NCI-H82 treated with DMSO at 0.1 percent for 48 hours (cell line): ENCODE measurements around the gene IGSF10.
A peak's percentile ranks its signal among the peaks of the same experiment; 100 is the strongest.

Experiments used
- DNase-seq: peaks from one replicate; lab custom pipeline; 2025; ENCODE audit not compliant: unreplicated experiment; lab: John Stamatoyannopoulos, UW

Gene IGSF10

DNA sequence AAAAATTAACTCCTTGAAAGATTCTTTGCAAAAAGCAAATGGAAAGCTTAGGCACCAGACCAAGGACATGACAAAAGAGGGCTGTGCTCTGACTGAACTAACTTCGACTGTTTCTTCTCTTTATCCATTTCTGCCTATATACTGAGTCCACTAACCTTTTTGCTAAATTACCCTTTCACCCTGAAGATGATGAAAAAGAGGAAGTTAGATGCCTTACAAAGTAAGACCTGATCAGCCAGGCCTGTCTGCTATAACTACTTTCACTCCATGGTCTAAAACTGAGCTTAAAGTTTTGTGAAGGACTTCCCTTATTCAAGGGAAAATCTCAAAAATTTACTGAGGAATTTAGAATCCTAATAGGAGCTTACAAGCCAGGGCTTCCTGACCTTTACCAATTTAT lies 6.2 kb upstream of the IGSF10 start:
- no peak for DNase-seq

GRCh38 chr3:151462991-151463390 lies 2.1 kb upstream of the IGSF10 start:
- no peak for DNase-seq

DNA sequence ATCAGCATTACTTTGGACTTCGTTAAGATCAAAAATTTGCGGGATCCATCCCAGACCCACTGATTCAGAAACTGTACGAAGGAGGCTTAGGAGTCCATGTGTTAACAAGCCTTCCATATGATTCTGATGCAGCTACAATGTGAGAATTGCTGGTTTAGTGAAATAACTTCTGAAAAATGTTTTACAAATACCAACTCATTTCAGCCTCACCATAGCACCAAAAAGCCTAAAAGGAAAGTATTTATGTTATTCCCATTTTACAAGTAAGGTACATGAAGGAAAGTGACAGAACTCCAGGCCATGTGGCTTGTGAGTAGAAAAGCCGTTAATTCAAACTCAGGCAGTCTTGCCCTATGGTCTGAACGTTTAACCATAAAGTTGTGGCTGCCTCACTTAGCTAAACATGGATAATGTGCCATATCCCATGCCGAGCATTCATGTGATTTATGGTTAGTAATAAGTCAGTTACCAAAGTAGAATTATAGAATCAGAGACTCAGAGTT lies 1.5 kb upstream of the IGSF10 start:
- no peak for DNase-seq

- DNase-seq, result no peak
These were observed 633 bp downstream of the IGSF10 start for GRCh38 chr3:151460228-151460627.

GRCh38 chr3:151459358-151459757 lies 1.5 kb downstream of the IGSF10 start:
- DNase-seq, result no peak

GRCh38 chr3:151456065-151456464 lies 4.8 kb downstream of the IGSF10 start:
- no peak for DNase-seq

GRCh38 chr3:151452841-151453240 lies 8.0 kb downstream of the IGSF10 start:
- no peak for DNase-seq

DNA sequence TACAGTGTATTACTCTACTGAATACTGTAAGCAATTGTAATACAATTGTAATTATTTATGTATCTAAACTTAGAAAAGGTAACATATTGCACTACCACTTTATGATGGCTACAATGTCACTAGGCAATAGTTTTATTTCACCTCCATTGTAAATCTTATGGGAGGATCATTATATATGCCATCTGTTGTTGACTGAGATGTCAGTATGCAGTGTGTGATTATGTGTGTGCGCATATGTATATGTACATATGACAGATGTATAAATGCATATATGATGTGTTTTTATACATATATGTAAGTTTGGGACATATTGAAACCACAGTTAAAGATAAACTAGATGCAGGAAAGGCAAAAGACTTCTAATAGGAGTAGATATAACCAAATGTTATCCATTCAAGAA lies 8.5 kb downstream of the IGSF10 start:
- no peak for DNase-seq

- DNase-seq, result no peak
These were observed 14.9 kb downstream of the IGSF10 start for GRCh38 chr3:151446002-151446340.

GRCh38 chr3:151445273-151446001 lies 15.4 kb downstream of the IGSF10 start:
- no peak for DNase-seq

DNA sequence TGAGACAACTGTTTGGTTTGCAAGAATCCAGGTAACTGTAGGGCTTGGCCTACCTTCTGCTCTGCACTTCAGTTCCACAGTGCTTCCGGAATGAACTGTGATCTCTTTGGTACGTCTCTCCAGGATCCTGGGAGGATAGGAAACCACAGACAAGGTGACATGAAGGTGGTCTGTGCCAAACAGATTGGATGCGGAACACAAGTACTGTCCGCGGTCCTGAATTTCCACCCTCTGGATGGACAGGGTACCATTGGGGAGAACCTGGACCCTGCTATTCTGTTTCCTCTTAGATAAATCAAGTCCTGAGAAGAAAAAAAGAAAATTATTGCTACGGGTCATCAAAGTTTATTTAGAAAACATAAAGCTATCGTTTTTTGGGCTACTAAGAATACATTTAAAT lies 17.3 kb downstream of the IGSF10 start:
- DNase-seq, result no peak

DNA sequence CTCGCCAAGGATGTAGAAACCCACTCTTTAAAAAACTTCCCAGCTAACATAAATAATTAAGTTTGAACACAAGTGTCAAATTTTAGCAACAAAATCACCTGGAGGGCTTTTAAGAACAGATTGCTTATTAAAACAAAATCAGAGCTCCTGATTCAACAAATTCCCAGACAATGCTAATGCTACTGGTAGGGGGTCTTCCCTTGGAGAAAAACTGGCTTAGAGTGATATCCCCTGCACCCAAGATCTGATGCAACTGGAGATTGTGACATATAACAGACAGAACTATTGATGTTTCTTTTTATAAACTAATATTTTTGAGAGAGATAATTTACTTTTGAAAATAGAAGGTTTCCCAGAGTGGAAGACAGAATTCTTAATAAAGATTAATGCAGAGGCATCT lies 19.9 kb downstream of the IGSF10 start:
- no peak for DNase-seq

DNA sequence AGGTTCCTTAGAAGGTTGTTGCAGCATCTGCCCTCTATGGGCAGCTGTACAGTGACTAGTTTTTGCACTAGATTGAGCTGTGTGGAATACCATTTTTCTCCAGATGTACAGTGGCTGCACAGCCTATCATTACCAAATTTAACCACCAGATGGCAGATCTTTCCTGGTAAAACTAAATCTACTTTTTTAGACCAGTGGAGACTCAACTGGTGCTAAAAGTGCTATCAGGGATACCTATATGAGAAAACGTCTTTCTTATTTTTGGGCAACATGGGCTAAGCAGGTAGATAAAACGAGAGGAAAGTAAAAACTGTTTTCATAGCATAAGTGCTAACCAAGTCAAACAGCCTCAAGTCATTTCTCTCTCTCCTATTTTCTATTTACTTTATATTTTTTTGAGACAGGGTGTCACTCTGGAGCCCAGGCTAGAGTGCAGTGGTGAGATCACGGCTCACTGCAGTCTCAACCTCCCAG lies 21.2 kb downstream of the IGSF10 start:
- peak; percentile 41 for DNase-seq

DNA sequence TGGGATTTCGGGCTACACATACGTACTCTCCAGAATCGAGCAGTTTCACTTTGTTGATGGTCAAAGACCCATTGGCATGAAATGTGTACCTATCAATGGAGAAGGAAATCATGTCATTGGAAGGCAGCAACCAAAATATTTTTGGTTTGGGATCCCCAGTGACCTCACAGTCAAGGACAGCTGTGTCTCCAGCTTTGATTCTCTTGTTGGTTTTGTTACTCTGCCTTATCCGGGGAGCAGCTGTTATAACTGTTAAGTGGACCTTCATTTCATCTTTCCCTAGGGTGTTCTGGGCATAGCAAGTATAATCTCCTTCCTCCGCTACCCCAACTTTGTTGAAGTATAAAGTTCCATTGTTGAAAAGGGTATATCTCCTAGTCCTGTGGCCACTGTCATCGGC lies 23.0 kb downstream of the IGSF10 start:
- DNase-seq, result no peak

DNA sequence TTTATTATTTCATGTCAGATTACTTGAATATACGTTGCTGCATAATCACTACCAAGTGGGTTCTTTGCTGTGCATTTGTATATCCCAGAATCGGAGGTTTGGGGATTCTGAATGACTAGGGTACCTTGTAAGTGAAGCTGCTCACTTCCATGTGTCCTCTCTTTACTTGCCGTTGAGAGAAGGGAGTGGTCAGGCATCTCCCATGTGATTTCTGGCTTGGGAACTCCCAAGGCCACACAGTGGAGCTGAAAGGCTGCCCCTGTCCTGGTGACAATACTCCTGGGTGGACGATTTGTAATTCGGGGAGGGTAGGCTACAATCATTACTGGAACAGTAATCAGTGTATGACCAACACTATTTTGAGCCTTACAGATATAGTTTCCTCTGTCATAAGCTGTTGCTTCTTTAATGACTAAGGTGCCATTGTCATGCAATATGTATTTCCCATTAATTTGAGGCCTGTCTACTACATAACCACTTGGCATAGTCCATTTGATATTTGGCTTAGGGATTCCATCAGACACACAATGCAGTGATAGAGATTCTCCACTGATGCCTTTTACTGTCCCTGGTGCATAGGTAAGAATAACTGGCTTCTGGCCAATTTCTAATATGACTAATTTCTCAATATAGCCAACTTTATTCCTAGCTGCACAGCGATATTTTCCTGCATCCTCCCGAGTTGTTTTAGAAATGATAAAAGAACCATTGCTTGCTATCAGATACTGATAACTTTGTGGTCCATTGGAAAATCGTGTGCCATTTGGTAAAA lies 24.0 kb downstream of the IGSF10 start:
- DNase-seq, result no peak

DNA sequence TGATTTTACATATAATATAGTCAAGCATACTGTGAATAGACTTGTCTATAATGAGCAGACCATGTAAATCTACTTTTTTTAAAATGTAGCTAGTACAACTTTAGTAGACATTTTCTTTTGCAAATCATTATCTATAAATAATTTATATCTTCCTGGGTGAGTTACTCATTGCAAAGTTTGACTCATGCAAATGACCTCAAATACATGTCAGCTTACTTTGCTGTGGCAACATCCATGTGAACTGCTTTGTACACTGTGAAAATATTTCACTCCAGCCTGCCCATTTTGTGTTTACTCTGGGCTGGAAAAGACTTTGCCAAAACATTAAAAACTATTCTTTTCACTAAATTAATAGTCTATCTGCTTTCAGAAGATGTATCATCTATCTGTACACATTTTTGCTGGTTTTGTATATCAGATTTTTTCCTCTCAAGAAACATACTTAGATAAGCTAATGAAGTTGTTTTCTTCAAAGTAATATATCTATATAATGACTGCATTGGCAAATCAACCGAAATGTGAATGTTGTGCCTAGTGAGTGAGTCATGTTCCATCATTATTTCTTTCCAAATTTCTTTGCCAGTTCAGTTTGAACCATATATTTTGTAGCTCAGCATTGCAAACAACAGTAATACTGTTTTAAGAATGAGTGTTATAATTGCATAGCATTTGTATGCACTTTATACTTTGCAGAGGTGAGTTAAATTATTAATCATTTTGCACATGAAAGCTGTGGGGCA lies 26.5 kb downstream of the IGSF10 start:
- no peak for DNase-seq

DNA sequence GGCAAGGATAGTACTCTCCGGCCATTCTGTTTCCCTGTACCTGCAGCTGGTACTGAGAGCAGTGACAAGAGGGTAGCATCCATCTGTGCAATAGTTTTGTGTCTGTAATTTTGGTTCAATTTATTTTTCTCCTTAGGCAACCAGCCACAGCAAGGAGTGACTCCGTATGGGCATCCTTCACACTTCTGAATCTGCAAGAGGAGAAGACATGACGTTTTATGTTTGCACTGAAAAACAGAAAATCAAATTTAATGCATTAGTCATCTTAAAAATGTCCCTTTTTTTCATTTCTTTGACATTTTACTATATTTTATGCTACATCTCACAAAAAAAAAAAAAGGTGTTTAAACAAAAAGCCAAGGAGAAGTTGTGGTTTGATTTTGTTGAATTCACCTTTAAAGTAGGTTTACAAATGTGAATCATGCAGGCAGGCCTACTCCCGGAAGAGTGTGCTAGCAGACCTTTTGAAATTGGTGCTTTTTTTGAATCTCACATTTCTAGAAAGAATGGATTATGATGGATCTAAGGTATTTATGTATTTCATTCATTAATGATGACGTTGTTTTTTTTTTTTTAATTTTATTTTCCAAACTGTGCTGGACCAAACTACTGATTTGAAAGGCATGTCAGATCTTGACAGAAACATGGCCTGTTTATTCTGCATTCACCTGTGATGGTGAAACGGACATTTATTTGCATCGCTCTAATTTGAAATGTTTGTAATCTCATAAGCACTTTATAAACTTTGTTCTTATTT lies 28.1 kb downstream of the IGSF10 start:
- no peak for DNase-seq

DNA sequence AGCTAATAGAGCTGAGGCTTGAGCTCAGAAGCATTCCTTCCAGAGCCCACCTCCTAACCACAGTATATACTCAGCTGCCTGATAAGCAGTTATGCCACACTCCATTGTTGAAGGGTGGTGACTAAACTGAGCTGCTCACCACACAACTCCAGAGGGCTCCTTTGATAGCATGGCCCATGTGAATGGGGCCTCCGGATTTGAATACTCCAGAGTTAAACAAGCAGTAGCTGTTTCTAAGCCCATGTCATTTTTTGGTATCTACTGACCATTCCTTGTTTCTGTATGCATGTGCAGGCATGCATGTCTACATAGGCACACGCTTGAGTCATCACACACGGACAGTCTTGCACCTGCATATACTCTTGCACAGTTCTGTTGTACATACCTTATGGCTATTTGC lies 28.9 kb downstream of the IGSF10 start:
- DNase-seq, result no peak

DNA sequence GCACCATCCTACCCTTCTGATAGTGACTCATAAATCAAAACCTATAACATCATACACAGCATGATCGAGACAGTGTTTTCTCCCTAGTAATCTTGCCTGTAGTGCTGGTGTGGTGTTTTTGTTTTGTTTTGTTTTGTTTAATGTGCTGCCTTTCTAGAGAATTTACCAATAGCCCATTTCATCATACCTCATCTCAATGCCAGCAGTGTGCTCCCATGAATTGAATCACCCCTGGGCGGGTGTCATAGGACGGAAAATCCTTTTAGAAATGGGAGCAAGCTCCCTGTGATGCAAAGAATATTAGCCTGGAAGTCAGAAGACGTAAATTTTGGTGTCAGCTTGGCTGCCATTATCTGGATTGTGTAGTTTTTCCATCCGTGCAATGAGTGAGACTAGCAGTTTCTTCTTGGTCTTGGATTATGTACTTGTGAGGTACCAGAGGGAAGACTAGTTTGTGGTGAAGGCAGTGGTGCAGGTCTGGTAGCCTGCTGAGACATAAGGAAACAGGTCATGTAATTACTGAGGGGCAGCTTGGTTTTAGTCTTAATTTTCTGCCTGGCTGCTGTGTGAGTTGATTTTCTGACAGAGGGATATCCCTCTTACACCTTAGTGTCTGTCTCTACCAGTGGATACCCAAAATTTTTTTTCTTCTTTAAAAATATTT lies 29.9 kb downstream of the IGSF10 start:
- DNase-seq, result no peak

DNA sequence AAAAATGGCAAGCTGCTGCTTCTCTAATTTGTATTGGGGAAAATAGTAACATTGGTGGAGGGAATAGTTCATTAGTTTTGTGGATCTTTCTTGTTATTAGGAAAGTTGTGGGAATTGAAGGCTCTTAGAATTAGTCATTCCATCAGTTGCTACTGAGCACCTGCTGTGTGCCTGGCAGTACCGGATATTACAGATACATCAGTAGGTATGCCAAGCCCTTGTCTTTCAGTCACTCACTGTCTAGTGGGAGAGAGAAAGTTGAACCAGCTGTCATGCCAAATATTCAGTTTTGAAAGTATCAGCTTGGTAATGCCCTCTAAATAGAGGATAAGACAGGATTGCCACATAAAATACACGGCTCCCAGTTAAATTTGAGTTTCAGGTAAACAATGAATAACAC lies 32.5 kb downstream of the IGSF10 start:
- no peak for DNase-seq

- DNase-seq, result no peak
These were observed 34.6 kb downstream of the IGSF10 start for GRCh38 chr3:151426341-151426657.
